ENCODE results near the gene AJAP1.
"Not testable (repeated sequence)": the region's sequence is repeated elsewhere in the genome, so short reads cannot be mapped to it uniquely, and the experiment has no call there.

Gene AJAP1

GRCh38 chr1:4657960-4658541, 3.6 kb downstream of the AJAP1 start:
- DNase-seq (ENCODE audit: low read depth, low spot score), result no peak

- no peak for DNase-seq (ENCODE audit: low read depth, low spot score)
Observed at GRCh38 chr1:4658643-4659628, 4.5 kb downstream of the AJAP1 start.

- no peak for DNase-seq (ENCODE audit: low read depth, low spot score)
Observed at GRCh38 chr1:4660917-4661594, 6.6 kb downstream of the AJAP1 start.

- no peak for DNase-seq (ENCODE audit: low read depth, low spot score)
Observed at GRCh38 chr1:4661595-4661917, 7.1 kb downstream of the AJAP1 start.

- DNase-seq (ENCODE audit: low read depth, low spot score), result no peak
Observed at GRCh38 chr1:4662168-4662567, 7.8 kb downstream of the AJAP1 start.

- no peak for DNase-seq (ENCODE audit: low read depth, low spot score)
Observed at GRCh38 chr1:4662723-4663122, 8.3 kb downstream of the AJAP1 start.

GRCh38 chr1:4664095-4664494, 9.7 kb downstream of the AJAP1 start:
- DNase-seq (ENCODE audit: low read depth, low spot score), result no peak

GRCh38 chr1:4664606-4665005, 10.2 kb downstream of the AJAP1 start:
- no peak for DNase-seq (ENCODE audit: low read depth, low spot score)

GRCh38 chr1:4665456-4665855, 11.0 kb downstream of the AJAP1 start:
- no peak for DNase-seq (ENCODE audit: low read depth, low spot score)

- DNase-seq (ENCODE audit: low read depth, low spot score), result not testable (repeated sequence)
Observed at GRCh38 chr1:4666683-4667082, 12.3 kb downstream of the AJAP1 start.

- DNase-seq (ENCODE audit: low read depth, low spot score), result no peak
Observed at GRCh38 chr1:4668743-4669700, 14.6 kb downstream of the AJAP1 start.

GRCh38 chr1:4670265-4670664, 15.9 kb downstream of the AJAP1 start:
- no peak for DNase-seq (ENCODE audit: low read depth, low spot score)

- no peak for DNase-seq (ENCODE audit: low read depth, low spot score)
Observed at GRCh38 chr1:4671828-4672227, 17.4 kb downstream of the AJAP1 start.

GRCh38 chr1:4673494-4673893, 19.1 kb downstream of the AJAP1 start:
- no peak for DNase-seq (ENCODE audit: low read depth, low spot score)

- no peak for DNase-seq (ENCODE audit: low read depth, low spot score)
Observed at GRCh38 chr1:4674117-4674516, 19.7 kb downstream of the AJAP1 start.

- no peak for DNase-seq (ENCODE audit: low read depth, low spot score)
Observed at GRCh38 chr1:4674676-4675075, 20.3 kb downstream of the AJAP1 start.

GRCh38 chr1:4675454-4676186, 21.2 kb downstream of the AJAP1 start:
- no peak for DNase-seq (ENCODE audit: low read depth, low spot score)

GRCh38 chr1:4676253-4676652, 21.8 kb downstream of the AJAP1 start:
- DNase-seq (ENCODE audit: low read depth, low spot score), result no peak

GRCh38 chr1:4677608-4678007, 23.2 kb downstream of the AJAP1 start:
- DNase-seq (ENCODE audit: low read depth, low spot score), result no peak

GRCh38 chr1:4678066-4678717, 23.8 kb downstream of the AJAP1 start:
- no peak for DNase-seq (ENCODE audit: low read depth, low spot score)

Data from iPS DF 19.7 (cell line).